HG03139 (cell line): ENCODE data around the gene SMYD1.

Source experiments
- ATAC-seq: cut with Tn5 transposase; IDR thresholded peaks from one replicate; pipeline ENCODE4 v1.9.1; 2021; ENCODE audit not compliant: unreplicated experiment

Gene SMYD1

DNA sequence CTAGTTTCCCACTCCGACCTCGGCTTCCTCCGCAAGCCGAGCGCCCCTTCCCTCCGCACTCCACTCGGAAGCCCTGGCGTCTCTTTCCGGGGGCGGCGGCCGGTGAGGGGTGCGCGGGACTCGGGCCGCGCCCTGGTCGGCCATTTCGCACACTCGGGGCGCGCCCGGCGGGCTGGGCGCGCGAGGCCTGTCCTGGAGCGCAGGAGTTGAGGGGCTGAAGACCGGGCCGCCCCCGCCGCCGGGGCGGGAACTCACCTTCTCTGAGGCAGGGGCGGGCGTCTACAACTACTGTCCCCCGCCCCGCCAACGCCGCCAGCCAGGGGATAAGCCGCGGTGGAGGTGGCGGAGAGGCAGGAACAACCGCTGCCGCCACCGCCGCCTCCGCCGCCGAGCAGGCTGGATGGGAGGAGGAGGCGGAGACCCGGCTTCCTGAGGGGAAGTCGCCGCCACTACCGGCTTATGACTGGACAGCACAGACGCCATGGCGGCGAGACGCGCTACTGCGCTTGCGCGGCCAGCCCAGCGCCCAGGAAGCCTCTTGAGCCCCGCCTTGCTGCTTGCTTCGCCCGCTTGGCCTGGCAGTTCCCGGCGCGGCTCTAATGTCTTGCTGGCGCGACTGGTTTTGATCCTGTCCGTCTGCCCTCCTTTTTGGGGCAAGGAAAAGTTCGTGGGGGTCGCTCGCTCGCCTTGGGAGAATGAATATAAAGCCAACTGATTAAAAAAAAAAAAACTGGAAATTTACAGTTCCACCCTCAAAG, 12.1 kb upstream of the SMYD1 start, which contains the start of gene KRCC1:
Gene KRCC1, minus strand, starts transcription at position 413 of the 758 bp plus-strand sequence. CDS start 27,220 bp downstream, outside the sequence.
- peak; percentile 84 for ATAC-seq

DNA sequence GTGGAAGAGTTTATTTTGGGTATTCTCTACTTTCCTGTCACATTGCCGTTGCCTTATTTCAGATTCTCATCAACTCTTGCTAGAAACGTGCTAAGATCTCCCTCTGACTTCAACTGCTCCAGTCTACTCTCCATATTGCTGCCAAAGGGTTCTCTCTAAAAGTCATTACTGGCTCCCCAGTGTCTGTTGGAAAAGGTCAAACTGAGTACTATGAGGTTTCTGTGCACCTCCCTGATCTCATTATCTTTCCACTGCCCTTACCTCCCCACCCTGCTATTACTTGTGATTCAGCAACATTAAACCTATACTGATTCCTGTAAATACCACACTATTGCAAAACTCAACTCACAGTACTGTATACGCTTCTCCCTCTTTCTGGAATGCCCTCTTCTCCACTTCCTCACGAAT, 10.2 kb upstream of the SMYD1 start:
- ATAC-seq, result no peak

DNA sequence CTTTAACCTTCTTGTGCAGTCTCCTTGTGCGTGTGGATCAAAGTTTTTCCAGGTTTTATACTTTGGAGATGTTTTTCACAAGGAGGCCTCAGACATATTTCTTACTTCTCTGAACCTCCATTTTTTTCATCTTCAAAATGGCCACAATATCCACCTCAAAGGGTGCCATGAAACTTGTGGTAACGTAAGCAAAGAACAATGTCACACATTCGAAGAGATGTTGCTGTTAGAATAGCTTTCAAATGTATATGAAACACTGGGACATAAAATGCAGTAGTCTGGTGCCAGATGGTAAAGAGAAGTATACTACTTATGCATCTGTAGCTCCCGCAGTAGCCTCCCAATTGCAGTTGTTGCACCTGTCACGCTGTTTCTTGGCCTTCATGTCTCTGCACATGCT, 9.4 kb upstream of the SMYD1 start:
- no peak for ATAC-seq

DNA sequence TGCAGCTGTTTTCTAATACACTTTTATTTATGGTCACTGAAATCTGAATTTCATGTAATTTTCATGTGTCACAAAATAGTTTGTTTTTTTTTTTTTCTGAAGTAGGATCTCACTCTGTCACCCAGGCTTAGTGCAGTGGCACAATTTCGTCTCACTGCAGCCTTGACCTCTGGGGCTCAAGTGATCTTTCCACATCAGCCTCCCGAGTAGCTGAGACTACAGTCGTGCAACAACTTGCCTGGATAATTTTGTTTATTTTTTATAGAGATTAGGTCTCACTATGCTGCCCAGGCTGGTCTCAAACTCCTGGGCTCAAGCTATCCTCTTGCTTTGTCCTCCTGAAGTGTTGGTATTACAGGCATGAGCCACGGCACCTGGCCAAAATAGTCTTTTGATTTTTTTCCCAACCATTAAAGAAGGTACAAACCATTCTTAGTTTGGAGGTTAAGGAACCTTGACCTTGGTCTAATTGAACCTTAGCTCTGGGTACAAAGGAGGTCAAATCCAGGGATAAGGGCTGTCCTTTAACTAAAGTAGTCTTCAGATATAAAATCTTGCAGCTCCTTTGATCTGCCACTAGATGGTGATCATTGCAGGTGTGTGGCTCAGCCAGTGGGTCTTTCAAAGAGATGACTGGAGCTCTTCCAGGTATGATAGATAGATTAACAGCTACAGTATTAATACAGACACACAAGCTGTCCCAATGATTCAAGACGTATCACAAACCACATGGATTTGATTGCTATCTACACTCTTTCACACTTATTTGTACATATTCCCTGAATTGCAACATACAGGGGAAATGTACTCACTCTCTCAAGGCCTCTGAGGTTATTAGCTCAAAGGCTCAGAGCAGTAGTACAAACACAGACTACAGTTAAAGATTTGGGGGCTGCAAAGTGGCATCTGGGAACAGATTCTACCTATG, 7.4 kb upstream of the SMYD1 start:
- peak; percentile 41 for ATAC-seq

DNA sequence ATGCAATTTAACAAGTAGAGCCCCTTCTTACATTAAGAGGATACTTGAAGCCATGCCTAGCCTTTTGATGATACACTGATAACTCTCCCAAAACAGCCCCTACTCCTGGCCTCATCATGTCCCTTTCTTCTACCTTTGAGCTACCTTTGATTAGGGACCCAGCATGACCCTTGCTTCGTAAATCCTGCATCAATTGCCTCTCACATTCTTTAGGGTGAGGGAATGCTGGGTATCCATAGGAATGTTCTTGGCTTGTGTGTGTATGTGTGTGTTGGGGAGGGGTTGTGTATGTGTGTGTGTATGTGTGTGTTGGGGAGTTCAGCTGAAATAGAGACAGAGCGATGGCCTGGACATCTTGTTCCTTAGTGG, 6.7 kb upstream of the SMYD1 start:
- no peak for ATAC-seq

DNA sequence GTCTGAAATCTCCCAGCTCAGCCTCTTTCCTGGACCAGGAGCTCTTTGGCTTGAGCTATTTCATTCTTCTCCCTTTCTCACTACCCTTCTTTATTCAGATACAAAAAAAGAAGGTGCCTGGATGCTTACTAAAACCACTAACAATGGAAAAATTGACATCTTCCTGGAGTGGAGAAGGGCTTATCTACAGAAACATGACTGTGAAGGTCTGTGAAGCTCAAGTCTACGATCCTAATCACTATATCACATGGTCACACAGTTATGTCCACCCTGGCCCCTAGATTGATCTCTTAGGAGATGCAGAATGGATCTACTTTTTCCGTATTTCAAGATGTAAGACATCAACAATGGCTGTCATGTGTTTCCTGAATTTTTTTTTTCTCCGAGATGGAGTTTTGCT, 6.3 kb upstream of the SMYD1 start:
- no peak for ATAC-seq

DNA sequence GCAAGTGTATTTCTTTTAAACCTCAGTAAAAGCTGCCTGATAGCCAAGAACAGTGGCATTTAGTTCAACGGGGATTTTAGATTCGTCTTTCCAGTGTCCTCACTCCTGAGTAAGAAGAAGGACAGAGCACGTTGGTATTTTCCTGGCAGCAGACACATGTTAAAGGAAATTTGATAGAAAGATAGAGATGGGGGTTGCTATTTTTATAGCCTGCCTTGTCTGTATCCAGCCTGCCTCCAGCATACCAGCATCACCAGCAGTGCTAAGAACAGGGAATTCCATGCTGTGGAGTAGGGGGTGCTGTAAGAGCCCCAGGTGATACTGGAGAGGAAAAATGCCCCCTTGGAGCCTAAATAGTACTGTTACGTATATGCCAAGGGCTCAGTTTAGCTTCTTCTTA, 1.1 kb upstream of the SMYD1 start:
- ATAC-seq, result no peak

DNA sequence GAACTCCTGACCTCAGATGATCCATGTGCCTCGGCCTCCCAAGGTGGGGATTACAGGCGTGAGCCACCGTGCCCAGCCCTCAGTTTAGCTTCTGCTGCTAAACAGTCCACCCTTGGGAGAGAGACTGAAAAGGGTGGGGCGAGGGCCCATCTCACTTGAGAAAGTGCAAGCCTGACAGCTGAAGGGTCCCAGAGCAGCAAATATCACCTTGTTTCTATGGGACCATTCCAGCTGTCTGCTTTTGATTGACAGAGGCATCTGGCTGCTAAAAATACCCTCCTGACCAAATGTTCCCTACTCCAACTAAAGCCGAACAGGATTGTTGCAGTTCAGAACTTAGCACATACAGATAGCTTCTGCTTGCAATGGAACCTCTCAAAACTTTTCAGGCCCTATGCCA, 436 bp upstream of the SMYD1 start:
- ATAC-seq, result no peak

DNA sequence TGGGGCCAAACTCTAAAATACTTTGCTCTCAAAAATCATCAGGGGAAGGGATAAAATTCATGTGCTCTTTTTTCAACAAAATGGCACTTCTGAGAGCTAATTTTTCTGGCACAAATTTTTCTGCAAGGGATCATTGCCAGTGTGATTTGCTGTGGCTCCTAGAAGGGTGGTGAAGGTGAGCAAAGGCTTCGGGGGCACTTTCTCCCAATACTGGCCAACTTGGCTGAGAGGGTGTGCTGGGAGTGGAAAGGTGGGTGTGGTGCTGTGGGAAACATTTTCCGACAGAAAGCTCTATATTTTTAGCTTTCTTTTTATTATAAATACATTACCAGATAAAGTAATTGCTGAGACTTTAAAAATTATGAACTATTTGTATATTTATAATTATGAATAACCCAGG, 419 bp downstream of the SMYD1 start:
- ATAC-seq, result no peak

DNA sequence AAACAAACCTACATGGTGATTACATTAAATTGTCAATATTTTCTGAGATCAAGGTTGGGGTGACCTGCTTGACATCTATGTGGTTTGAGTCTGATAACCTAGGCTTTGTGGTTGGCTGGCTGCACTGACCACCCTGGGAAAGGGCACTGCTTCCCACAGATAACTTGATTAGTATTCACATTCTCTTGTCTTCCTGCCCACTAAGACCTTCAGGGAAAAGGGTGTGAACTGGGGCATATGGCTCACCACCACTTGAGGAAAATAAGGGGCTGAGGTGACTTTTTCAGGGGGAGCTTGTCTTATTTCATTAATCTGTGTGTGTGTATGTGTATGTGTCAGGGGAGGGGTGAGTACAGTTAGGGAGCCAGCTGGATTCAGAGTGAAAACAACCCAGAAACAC, 1.5 kb downstream of the SMYD1 start:
- ATAC-seq, result no peak

DNA sequence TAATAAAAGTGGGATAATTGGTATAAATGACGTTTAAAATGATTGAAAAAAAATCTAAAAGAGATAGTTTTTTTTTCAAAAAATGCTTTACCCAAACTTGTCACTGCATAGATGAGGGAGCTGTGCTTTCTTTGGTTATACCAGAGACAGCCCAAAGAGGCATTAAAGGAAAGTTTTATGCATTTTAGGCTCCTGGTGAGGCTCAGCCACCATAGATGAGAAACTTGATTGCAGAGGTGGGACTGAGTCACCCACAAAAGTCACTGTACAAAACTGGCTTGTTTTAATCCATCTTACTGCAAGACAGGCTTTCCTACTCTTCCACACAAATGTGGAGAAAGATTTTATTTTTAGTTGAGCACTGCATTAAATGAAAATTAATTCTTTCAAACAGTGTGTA, 2.4 kb downstream of the SMYD1 start:
- no peak for ATAC-seq

DNA sequence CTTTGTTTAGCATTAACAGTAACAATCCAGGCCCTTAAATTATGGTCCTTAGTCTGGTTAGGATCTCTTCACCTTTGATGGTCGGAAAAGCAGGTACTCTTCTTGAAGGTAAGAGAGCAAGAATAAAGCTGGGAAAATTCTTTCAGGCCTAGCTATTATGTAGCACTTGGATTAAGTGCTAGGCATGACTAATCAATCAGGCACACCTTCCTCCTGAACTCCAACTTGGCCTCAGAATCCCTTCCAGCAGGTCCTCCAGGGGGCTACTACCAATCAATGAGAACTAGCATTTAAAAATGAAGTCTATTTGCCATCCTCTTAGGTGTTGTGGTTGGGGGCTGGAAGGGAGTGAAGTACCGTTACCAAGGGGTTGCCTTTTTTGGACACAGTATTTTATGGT, 3.7 kb downstream of the SMYD1 start:
- ATAC-seq, result no peak

DNA sequence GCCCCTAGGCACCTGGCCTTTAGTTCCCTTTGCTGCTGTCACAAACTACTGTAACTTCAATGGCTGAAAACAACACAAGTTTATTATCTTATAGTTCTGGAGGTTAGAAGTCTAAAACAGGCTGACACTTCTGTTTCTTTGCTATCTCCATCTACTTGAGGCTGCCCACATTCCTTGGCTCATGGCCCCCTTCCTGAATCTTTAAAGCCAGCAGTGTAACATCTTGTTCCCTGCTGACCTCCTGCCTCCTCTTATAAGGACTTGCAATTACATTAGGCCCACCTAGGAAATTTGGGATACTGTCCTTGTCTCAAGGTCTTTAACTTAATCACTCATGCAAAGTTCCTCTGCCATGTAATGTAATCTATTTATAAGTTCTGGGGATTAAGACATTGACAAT, 6.5 kb downstream of the SMYD1 start:
- ATAC-seq, result no peak

DNA sequence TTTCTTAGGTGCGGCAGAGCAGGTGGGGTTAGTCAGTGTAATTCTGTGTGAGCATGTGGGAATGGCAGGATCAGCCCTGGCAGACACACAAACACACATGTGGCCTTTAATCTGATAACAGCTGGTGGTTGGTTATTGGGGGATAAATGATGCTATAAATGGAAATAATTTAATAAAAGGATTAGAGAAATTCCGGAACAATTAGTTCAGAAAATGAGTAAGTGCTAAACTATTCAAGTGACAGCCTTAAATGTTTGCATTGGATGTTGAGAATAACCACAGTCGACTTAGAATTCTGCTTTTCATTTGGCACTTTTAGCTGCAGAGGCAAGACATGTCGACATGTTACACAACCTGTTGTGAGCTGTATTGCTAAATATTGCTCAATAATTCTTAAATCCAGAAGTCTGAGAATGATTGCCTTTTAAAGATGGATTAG, 7.2 kb downstream of the SMYD1 start:
- ATAC-seq, result no peak

DNA sequence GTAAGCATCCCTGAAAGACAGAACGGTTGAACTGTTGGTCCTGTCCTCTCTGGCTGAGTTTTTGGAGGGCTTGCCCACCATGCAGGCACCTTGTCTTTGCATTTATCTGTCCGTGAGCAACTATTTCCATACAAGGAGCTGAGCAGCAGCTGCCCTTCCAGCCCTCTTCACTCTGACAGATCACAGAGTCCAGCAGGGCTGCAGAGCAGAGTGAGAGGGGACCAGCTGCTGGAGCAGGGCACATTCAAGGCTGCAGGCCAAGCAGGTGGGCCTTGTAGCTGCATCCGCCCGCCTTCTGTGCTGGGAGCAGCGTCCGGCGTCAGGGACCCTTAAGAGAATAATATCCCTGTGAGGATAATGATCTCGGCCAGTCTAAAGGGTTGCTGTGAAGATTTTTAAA, 9.5 kb downstream of the SMYD1 start:
- ATAC-seq, result no peak

DNA sequence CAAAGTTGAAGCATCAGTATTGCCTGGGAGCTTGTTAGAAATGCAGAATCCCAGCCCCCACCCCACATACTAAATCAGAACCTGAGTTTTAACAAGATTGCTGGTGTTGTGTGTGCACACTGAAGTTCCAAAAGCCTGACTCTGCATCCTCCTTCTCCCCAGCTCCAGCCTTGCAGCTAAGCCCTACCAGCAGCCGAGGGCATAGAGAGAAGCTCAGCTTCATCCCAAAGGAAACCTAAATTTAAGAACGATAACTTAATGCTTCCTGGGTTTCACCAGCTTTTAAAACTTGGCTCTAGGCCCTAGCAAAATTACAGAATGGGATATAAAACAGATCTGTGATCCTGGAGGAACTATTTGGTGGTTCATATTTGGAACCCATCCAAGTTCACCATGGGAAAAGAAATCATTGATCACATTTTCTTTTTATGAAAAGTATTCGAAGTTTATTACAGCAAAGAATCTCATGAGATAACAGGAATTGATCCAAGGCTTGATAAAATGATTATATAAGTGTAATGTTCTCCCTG, 11.1 kb downstream of the SMYD1 start:
- no peak for ATAC-seq

DNA sequence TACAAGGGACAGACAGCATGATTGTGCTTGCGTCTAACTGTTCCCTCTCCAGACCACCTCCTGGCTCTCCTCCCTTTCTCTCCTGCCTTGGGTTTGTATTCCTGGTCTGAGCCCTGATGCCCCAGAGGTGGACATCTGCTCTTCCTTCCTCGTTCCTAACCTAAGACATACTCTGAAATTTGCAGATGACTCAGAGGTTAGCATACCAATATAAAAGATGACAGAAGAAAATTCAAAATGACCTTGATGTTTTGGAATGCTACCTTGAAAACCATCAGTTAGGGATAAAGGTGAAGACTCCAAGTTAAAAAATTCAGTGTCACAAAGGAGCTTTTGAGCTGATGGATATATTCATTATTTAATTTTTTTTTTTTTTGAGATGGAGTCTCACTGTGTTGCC, 12.9 kb downstream of the SMYD1 start:
- no peak for ATAC-seq

DNA sequence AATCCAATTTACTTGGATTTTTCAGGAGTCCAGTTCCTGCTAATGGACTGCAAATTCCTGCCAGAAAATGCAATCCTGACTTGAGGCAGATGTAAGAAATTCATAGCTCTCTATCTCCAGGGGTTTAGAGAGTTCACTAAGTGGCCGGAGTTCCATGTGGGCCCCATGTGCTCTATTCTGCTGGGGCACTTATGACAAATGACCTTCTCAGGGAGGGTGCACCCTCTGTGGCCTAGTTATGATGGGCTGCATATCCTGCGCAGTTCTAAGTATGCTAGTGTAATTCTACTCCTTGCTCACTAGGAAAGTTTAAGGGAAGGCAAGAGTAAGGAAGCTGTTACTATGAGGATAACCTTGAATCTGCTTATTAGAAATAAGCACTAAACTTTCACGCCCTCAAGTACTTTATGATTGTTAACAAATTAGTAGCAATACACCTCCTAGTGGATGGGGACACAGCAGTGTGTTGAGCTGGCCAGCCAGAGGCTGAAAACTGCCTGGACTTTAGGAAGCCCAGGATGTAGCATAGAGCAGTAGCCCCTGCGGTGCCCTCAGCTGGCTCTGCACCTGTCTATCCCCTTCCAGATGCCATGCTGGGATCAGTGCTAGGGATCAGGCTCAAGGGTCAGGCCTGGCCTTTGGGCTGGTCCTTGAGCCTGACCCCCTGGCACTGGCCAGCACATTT, 14.4 kb downstream of the SMYD1 start:
- ATAC-seq, result no peak

DNA sequence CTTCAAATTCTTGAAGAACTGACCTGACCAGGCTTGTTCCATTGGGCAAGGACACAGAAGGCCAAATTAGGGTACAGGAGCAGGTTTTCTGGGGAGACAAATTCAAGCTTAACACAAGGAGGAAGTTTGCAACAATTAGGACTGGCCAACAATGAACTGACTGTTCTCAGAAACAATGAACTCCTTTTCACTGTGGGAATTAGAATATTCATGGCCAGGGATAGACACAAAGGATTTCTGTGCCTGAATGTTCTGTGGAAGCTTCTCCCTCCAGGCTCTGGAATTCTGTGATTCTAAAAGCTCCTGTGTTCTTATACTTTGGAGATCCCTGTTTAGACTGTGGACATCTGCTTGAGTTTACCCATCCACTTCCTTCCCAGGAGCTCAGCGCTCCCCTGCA, 15.2 kb downstream of the SMYD1 start:
- no peak for ATAC-seq

DNA sequence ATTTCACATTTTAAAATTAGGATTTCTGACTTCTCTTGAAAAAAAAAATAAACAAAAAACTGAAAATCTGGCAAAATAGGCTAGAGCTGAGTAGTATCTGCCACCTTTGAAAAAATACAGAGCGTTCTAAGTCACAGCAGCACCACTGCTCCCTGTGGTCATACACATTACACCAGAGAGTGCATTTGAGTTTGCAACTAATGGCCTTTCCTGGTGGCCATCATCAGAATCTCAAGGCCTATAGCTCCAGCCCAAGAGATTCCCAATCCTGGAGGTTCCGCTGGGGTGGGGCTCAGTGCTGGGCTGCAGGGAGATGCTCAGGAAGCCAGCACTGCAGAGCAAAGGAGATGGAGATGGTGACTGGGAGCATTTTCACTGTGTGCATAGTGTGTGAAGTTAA, 17.5 kb downstream of the SMYD1 start:
- ATAC-seq, result no peak

DNA sequence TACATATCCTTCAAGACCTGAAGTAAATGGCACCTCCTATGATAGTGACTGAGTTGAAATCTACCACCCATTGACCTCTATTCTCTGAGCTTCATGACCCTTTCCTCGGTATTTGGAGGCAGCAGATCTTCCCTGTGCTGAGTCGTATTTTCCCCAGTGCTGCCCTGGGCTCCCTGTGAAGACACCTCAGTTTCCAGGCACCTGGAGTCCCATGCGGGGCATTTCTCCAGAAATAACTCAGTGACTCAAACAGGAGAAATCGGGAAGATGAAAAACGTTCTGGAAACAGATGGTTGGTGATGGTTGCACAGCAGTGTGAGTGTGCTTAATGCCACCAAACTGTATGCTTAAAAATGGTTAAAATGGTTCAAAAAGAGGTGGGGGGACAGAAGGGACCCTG, 18.0 kb downstream of the SMYD1 start:
- no peak for ATAC-seq
